ENCODE data around the gene FSIP1.

FSIP1 gene

DNA sequence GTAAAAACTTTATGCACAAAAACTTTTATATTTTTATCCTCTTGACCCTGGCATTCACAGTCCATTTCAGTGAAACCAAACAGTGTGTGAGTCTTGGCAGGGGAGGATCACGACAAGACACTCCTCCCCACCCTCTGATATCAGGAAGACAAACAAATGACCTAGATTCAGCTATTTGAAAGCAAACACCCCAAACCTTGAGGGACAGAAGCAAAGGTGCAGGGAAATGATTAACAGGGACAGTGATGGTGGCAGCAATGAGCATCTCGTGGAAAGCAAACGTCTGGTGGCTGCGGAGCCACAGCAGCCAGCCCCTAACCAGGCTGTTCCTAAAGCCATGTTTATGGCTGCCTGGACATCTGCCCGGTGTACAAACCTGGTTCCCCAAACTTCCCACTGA lies 52.1 kb downstream of the FSIP1 start:
- DNase-seq: no peak
- no peaks in the 10 kb centered on the region for H3K36me3 Mint-ChIP-seq (ENCODE audit: low read depth)
- H3K4me3 Mint-ChIP-seq: no peak overlapping the region
- H3K27me3 Mint-ChIP-seq: peaks cover 3% of the 10 kb centered on the region
- no peaks in the 10 kb centered on the region for H3K9me3 Mint-ChIP-seq
- no peak overlapping the region for H3K27ac Mint-ChIP-seq
- H3K4me1 Mint-ChIP-seq (ENCODE audit: low read depth): no peaks in the 10 kb centered on the region

DNA sequence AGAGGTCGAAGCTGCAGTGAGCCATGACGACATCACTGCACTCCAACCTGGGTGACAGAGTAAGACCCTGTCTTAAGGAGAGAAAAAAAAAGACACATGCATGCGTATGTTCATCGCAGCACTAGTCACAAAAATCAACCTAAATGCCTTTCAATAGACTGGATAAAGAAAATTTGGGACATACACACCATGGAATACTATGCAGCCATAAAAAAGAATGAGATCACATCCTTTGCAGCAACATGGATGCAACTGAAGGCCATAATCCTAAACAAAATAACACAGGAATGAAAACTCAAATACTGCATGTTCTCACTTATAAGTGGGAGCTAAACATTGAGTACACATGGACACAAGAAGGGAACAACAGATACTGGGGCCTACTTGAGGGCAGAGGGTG lies 53.1 kb downstream of the FSIP1 start:
- no peaks in the 10 kb centered on the region for H3K4me1 Mint-ChIP-seq (ENCODE audit: low read depth)
- H3K36me3 Mint-ChIP-seq (ENCODE audit: low read depth): no peaks in the 10 kb centered on the region
- H3K9me3 Mint-ChIP-seq: no peaks in the 10 kb centered on the region
- H3K27me3 Mint-ChIP-seq: peaks cover 3% of the 10 kb centered on the region
- no peak for DNase-seq
- H3K27ac Mint-ChIP-seq: no peak overlapping the region
- H3K4me3 Mint-ChIP-seq: no peak overlapping the region

DNA sequence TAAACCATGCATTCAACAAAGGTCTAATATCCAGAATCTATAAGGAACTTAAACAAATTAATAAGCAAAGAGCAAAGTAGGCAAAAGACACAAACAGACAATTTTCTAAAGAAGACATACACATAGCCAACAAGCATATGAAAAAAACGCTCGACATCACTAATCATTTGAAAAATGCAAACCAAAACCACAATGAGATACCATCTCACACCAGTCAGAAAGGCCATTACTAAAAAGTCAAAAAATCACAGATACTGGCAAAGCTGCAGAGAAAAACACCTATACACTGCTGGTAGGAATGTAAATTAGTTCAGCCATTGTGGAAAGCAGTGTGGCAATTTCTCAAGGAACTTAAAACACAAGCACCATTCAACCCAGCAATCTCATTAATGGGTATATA lies 53.8 kb downstream of the FSIP1 start:
- no peak overlapping the region for H3K27ac Mint-ChIP-seq
- DNase-seq: no peak
- H3K27me3 Mint-ChIP-seq: peaks cover 3% of the 10 kb centered on the region
- H3K4me1 Mint-ChIP-seq (ENCODE audit: low read depth): no peaks in the 10 kb centered on the region
- H3K9me3 Mint-ChIP-seq: no peaks in the 10 kb centered on the region
- no peak overlapping the region for H3K4me3 Mint-ChIP-seq
- no peaks in the 10 kb centered on the region for H3K36me3 Mint-ChIP-seq (ENCODE audit: low read depth)

DNA sequence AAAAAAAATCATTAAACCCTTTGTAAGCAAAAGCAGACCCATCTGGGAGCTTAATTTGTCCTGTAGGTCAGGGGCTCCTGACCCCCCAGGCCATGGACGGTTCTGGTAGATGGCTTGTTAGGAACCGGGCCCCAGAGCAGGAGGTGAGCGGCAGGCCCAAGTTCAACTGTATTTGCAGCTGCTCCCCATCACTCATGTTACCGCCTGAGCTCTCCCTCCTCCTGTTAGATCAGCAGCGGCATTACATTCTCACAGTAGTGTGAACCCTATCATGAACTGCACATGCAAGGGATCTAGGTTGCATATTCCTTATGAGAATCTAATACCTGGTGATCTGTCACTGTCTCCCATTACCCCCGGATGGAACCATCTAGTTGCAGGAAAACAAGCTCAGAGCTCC lies 60.7 kb downstream of the FSIP1 start:
- Mint-ChIP-seq H3K4me1 (ENCODE audit: low read depth) (peaks cover 6% of the 10 kb centered on the region), H3K9me3 (no peaks in the 10 kb centered on the region), H3K27ac (no peak overlapping the region), H3K27me3 (no peaks in the 10 kb centered on the region), H3K36me3 (ENCODE audit: low read depth) (no peaks in the 10 kb centered on the region), H3K4me3 (no peak overlapping the region)
- no peak for DNase-seq

DNA sequence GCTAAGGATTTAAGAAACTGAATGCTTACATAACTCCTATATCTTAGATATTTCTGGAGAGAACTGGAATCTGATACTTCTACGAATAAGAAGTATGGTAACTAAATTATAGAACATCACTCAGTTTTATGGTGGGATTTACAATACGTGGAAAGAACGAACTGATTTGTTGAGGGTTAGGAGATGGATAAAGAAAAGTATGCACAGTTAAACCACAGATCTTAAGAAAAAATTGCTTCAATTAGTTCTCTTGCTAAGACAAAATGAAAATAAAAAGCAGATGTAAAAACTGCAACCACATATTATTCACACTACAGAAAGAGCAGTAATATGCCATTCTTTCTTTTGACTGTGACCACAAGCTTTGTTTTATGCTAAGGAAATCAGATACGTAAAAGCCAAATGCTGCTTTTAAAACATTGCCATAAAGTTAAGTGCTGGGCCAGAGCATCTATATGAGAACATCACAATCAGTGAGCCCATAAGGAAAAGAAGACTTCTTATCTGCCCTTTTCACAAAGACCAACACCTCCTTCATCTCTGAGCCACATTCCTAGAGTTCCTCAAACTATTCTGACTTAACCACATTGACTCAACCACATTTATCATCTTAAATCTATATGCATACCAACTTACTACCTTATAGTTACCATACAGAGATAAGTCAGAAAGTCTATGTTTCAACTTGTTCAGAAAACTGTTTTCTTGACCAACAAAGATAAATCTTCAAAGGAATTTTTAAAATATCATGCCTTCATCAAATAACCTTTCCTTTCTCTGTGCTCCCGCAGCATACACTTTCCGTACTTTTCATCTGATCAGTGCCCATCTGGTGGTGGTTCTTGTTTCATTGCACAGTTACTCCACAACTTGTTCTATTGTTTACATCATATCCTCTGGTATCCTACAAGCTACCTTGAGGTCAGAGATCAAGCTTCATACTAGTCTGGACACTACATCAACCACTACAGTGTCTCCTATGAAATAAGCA lies 61.7 kb downstream of the FSIP1 start:
- Mint-ChIP-seq H3K4me3 (no peak overlapping the region), H3K9me3 (no peaks in the 10 kb centered on the region), H3K36me3 (ENCODE audit: low read depth) (no peaks in the 10 kb centered on the region), H3K27ac (no peak overlapping the region), H3K27me3 (no peaks in the 10 kb centered on the region), H3K4me1 (ENCODE audit: low read depth) (peaks cover 6% of the 10 kb centered on the region)
- no peak for DNase-seq

DNA sequence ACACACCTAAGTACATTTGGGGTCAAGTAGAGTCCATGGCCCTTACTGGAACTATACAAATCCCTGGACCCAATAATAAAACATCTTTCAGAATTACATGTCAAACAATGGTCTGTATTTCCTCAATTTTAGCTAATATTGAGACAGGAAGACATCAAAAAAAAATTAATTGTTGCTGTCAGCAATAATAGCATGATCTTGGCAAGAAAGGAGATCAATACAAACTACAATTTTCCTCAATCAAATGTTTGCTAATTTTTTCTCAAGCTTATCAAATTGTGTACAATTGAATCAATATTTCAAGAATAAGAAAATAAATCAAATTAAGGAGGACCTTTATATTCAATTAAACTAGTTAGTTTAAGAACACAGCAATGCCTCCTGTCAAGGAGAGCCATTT lies 62.6 kb downstream of the FSIP1 start:
- Mint-ChIP-seq H3K27ac (no peak overlapping the region), H3K27me3 (no peaks in the 10 kb centered on the region), H3K36me3 (ENCODE audit: low read depth) (no peaks in the 10 kb centered on the region), H3K4me3 (no peak overlapping the region), H3K4me1 (ENCODE audit: low read depth) (peaks cover 6% of the 10 kb centered on the region), H3K9me3 (no peaks in the 10 kb centered on the region)
- DNase-seq: no peak

DNA sequence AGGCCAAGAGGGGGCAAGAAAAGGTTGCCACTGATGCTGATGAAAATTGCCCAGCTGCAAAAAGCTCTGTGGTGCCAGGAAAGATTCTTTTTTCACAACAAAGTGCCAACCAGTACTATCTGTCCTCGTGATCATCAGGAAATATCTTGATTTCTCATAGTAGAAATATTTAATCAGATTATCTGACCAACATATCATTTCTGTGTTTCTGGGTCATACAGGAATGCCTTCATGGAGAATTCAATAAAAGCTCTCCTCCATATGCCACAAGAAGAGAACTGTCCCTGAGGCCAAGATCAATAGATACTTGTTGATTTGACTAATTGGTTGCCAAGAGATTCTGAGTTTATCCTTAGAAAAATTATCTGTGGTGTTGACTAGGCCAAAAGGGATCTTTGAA lies 63.5 kb downstream of the FSIP1 start:
- H3K9me3 Mint-ChIP-seq: no peaks in the 10 kb centered on the region
- H3K36me3 Mint-ChIP-seq (ENCODE audit: low read depth): no peaks in the 10 kb centered on the region
- peaks cover 6% of the 10 kb centered on the region for H3K4me1 Mint-ChIP-seq (ENCODE audit: low read depth)
- DNase-seq: no peak
- no peaks in the 10 kb centered on the region for H3K27me3 Mint-ChIP-seq
- no peak overlapping the region for H3K27ac Mint-ChIP-seq
- no peak overlapping the region for H3K4me3 Mint-ChIP-seq

DNA sequence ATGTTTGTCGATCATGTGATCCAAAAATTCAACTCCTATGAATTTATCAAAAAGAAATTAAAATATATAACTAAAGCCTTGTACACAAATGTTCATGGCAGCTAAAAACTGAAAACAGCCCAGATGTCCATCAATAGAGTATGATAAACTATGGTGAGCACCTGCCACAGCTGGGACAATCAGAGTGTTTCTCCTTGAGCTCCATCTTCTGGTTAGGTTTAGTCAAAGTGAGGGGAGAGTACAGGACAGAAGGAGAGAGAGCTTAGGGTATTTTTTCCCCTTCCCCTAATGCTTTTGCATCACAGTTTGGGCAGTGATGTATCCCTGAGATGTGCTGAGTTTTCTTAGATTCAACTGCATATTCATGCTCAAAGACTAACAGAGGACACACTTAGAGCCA lies 65.5 kb downstream of the FSIP1 start:
- H3K4me1 Mint-ChIP-seq (ENCODE audit: low read depth): peaks cover 6% of the 10 kb centered on the region
- no peak overlapping the region for H3K27ac Mint-ChIP-seq
- no peaks in the 10 kb centered on the region for H3K27me3 Mint-ChIP-seq
- DNase-seq: no peak
- no peaks in the 10 kb centered on the region for H3K9me3 Mint-ChIP-seq
- H3K4me3 Mint-ChIP-seq: no peak overlapping the region
- no peaks in the 10 kb centered on the region for H3K36me3 Mint-ChIP-seq (ENCODE audit: low read depth)

DNA sequence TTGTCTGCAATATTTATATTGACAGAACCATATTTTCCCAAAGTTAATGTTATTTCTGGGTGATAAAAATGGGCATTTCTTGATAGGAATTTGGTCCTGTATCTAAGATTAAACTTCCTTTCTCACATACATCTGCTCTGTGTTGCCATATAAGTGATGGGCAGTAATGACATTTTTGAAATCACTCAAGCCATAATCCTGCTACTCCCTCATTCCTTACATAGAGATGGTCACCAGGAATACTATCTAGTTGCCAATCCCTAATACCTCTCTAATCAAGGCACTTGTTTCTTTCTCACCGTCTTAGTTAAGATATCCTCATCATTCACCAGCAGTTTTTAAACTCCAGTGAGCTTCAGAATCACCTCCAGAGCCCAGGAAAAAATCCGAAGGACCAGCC lies 68.4 kb downstream of the FSIP1 start:
- no peaks in the 10 kb centered on the region for H3K36me3 Mint-ChIP-seq (ENCODE audit: low read depth)
- no peak overlapping the region for H3K27ac Mint-ChIP-seq
- DNase-seq: no peak
- H3K4me1 Mint-ChIP-seq (ENCODE audit: low read depth): no peaks in the 10 kb centered on the region
- H3K9me3 Mint-ChIP-seq: no peaks in the 10 kb centered on the region
- no peaks in the 10 kb centered on the region for H3K27me3 Mint-ChIP-seq
- H3K4me3 Mint-ChIP-seq: no peak overlapping the region

DNA sequence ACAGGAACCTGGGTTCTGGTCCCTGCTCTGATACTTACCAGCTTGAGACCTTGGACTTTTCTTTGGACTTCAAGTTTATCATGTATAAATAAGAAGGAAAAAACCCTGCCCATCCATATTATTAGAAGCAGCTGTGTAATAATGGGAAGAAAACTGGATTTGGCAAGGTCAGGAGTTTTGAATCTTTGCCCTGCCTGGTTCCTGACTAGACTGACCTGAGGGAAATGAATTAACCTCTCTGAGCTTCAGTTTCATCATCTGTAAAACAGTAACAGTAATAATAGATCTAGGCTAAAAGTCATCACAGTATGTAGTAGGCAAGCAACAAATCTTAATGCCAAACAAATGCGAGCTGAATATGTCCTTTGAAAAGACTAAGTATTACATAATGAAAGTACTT lies 68.8 kb downstream of the FSIP1 start:
- H3K27me3 Mint-ChIP-seq: no peaks in the 10 kb centered on the region
- no peaks in the 10 kb centered on the region for H3K36me3 Mint-ChIP-seq (ENCODE audit: low read depth)

DNA sequence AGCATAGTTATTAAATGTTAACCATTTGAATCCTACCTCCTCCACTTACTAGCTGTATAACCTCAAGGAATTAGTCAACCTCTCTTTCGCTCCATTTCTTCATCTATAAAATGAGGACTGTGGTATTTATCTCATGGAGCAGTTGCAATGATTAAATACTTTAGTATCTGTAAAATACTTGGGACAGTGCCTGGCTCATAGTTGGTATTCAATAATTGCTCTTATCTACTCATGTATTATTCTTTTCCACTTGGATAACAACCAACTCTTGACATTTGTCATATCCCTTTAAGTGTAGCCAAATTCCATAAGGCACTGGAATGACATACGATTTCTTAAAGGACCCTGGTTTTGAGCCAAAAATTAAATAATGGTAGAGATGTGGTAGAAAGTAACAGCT lies 72.0 kb downstream of the FSIP1 start:
- DNase-seq: no peak
- Mint-ChIP-seq H3K27me3 (no peaks in the 10 kb centered on the region), H3K4me3 (no peak overlapping the region), H3K4me1 (ENCODE audit: low read depth) (no peaks in the 10 kb centered on the region), H3K36me3 (ENCODE audit: low read depth) (no peaks in the 10 kb centered on the region), H3K27ac (no peak overlapping the region), H3K9me3 (no peaks in the 10 kb centered on the region)

More for the DNA sequence above, 68.8 kb downstream of the FSIP1 start:
- no peak overlapping the region for H3K4me3 Mint-ChIP-seq
- H3K4me1 Mint-ChIP-seq (ENCODE audit: low read depth): no peaks in the 10 kb centered on the region
- no peak for DNase-seq
- H3K9me3 Mint-ChIP-seq: no peaks in the 10 kb centered on the region
- no peak overlapping the region for H3K27ac Mint-ChIP-seq

DNA sequence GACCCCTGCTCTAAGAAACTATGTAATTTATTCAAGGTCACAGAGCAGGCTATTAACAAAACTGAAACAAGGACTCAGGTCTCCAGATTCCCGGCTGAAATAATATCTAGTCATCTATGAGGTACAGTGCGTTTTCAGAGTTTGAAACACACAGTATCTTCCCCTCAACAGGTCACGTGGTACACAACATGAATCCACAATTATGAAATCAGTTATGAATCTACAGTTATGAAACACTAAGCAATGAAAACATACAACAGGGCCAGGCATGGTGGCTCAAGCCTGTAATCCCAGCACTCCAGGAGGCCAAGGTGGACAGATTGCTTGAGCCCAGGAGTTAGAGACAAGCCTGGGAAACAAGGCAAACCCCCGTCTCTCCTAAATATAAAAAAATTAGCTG lies 72.7 kb downstream of the FSIP1 start:
- Mint-ChIP-seq H3K27ac (no peak overlapping the region), H3K4me1 (ENCODE audit: low read depth) (no peaks in the 10 kb centered on the region), H3K36me3 (ENCODE audit: low read depth) (no peaks in the 10 kb centered on the region), H3K27me3 (no peaks in the 10 kb centered on the region), H3K4me3 (no peak overlapping the region), H3K9me3 (no peaks in the 10 kb centered on the region)
- DNase-seq: no peak

DNA sequence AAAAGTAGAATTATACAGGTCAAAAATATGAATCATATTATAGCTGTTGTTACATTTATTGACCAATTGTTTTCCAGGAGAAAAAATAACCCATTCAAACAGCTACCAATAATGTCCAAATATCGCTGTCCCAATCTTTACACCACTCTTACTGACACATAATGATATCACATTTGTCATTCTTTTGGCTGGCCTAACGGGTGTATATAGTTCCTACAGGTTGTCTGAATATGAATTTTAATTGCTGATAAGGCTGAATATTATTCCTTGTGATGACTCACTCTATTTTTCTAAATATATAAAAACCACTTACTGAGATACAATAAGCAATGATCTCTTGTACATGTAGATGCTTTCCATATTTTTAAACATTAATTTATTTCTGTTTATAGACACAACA lies 76.4 kb downstream of the FSIP1 start:
- H3K4me1 Mint-ChIP-seq (ENCODE audit: low read depth): no peaks in the 10 kb centered on the region
- no peak overlapping the region for H3K27ac Mint-ChIP-seq
- H3K9me3 Mint-ChIP-seq: no peaks in the 10 kb centered on the region
- no peaks in the 10 kb centered on the region for H3K27me3 Mint-ChIP-seq
- DNase-seq: no peak
- H3K36me3 Mint-ChIP-seq (ENCODE audit: low read depth): no peaks in the 10 kb centered on the region
- H3K4me3 Mint-ChIP-seq: no peak overlapping the region

DNA sequence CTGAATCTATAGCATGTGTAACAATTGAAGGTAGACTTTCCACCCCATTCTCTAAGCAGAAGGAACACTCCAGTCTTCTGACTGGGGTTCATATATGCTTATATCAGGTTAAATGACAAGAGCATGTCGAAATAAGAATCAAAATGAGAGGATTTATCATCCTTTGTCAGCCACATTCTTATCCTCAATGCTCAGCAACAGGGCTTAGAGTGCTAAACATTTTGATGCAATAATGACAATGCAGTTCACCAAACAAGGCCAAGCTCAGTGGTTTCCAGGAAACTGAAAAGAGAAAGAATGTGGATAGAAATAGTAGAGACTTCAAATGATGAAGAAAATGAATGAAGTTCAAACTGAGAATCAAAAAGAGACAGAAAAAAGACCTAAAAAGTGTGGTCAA lies 78.0 kb downstream of the FSIP1 start:
- Mint-ChIP-seq H3K9me3 (no peaks in the 10 kb centered on the region), H3K27me3 (no peaks in the 10 kb centered on the region), H3K4me3 (no peak overlapping the region), H3K27ac (no peak overlapping the region), H3K36me3 (ENCODE audit: low read depth) (no peaks in the 10 kb centered on the region), H3K4me1 (ENCODE audit: low read depth) (no peaks in the 10 kb centered on the region)
- no peak for DNase-seq

DNA sequence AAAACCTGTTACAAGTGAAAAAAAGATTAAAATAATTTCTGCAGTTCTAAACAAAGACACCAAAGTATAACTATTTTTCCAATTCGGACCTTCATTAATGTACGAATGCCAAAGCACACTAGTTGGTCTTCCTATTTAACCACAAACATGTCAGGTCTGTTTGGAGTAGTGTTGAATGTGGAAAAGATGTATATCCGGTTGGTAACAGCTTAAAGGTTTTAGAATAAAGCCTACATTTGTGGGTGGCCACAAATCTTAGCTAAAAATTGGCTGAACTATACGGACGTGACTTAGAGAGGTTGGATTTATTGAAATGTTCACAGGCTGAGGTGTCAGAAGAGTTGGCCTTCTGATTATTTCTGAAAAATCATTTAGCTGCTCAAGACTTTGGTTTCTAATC lies 78.4 kb downstream of the FSIP1 start:
- Mint-ChIP-seq H3K4me3 (no peak overlapping the region), H3K36me3 (ENCODE audit: low read depth) (no peaks in the 10 kb centered on the region), H3K4me1 (ENCODE audit: low read depth) (no peaks in the 10 kb centered on the region), H3K27ac (no peak overlapping the region), H3K27me3 (no peaks in the 10 kb centered on the region), H3K9me3 (no peaks in the 10 kb centered on the region)
- DNase-seq: no peak

DNA sequence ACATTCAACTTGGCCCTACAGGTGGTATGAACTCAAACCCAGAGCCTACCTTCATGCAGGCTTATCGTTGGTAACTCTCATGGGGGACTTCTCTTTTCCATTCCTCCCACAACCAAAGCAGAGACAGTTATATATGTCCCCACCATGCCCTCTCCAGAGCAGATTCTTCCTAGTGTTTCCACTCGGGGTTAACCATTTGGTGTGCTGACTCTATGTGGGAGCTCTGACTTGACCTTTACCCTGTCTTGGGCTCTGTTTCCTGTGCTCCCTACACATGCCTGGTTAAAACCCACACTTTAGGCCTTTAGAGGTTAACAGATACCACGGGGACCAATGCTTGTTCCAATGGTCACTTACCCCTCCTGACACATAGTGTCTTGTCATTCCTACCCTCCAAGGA lies 80.7 kb downstream of the FSIP1 start:
- no peaks in the 10 kb centered on the region for H3K4me1 Mint-ChIP-seq (ENCODE audit: low read depth)
- H3K4me3 Mint-ChIP-seq: no peak overlapping the region
- no peaks in the 10 kb centered on the region for H3K9me3 Mint-ChIP-seq
- no peaks in the 10 kb centered on the region for H3K27me3 Mint-ChIP-seq
- no peaks in the 10 kb centered on the region for H3K36me3 Mint-ChIP-seq (ENCODE audit: low read depth)
- H3K27ac Mint-ChIP-seq: no peak overlapping the region
- no peak for DNase-seq
